ENCODE data around the gene MACF1. TPM values are rescaled to one million over a fixed set of nuclear protein-coding genes. Genes with fewer than 3 reads are reported as not detected.
"Not testable (repeated sequence)": the region's sequence is repeated elsewhere in the genome, so short reads cannot be mapped to it uniquely, and the experiment has no call there.

MACF1 gene
- total RNA-seq, 4 donors from 2014 or later, result 230 to 378 (median 300) TPM

DNA sequence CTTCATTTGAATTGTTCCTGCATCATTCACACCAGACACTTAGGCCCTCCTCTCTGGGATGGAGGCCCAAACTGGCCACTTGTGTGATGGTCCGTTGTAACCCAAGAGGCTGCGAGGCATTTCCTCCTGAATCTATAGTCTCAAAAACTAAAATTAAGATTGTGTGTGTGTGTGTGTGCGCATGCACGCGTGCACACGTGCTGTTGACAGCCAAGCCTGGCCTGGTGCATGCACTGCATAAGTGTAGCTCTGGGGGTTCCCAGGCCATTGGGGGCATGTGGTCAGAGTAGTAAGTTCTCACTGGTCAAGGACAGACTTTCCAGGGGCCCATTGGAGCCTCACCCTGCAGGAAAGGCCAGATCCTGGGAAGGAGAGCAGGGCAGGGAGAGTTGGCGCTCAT is 313.4 kb downstream of the MACF1 start:
- not testable (repeated sequence) for ATAC-seq (ENCODE audit: low FRiP score); DNase-seq (ENCODE audit: low spot score)

- not testable (repeated sequence) for ATAC-seq (ENCODE audit: low FRiP score); DNase-seq (ENCODE audit: low spot score)
Measured at GRCh38 chr1:39519376-39519775, 314.9 kb downstream of the MACF1 start.

GRCh38 chr1:39522221-39522620 is 317.7 kb downstream of the MACF1 start:
- not testable (repeated sequence) for DNase-seq (ENCODE audit: low spot score); ATAC-seq (ENCODE audit: low FRiP score)

- no peak for ATAC-seq (ENCODE audit: low FRiP score)
- TF ChIP-seq, protein P1, sequence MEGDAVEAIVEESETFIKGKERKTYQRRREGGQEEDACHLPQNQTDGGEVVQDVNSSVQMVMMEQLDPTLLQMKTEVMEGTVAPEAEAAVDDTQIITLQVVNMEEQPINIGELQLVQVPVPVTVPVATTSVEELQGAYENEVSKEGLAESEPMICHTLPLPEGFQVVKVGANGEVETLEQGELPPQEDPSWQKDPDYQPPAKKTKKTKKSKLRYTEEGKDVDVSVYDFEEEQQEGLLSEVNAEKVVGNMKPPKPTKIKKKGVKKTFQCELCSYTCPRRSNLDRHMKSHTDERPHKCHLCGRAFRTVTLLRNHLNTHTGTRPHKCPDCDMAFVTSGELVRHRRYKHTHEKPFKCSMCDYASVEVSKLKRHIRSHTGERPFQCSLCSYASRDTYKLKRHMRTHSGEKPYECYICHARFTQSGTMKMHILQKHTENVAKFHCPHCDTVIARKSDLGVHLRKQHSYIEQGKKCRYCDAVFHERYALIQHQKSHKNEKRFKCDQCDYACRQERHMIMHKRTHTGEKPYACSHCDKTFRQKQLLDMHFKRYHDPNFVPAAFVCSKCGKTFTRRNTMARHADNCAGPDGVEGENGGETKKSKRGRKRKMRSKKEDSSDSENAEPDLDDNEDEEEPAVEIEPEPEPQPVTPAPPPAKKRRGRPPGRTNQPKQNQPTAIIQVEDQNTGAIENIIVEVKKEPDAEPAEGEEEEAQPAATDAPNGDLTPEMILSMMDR (IDR thresholded peaks at IDR 0.05), result no peak
- no peak for DNase-seq (ENCODE audit: low spot score)
Measured at GRCh38 chr1:39522661-39523567, 318.4 kb downstream of the MACF1 start.

GRCh38 chr1:39524171-39524570 is 319.7 kb downstream of the MACF1 start:
- ATAC-seq (ENCODE audit: low FRiP score) (no peak), DNase-seq (ENCODE audit: low spot score) (no peak)

GRCh38 chr1:39524591-39525365 is 320.3 kb downstream of the MACF1 start:
- DNase-seq (ENCODE audit: low spot score), result no peak
- no peak for ATAC-seq (ENCODE audit: low FRiP score)
- TF ChIP-seq, protein P1 (IDR thresholded peaks at IDR 0.05), result no peak

More at GRCh38 chr1:39524171-39524570, 319.7 kb downstream of the MACF1 start:
- TF ChIP-seq, protein P1 (IDR thresholded peaks at IDR 0.05), result no peak

- DNase-seq (ENCODE audit: low spot score), result no peak
- no peak for ATAC-seq (ENCODE audit: low FRiP score)
- TF ChIP-seq, protein P1 (IDR thresholded peaks at IDR 0.05), result no peak
Measured at GRCh38 chr1:39525366-39526165, 321.1 kb downstream of the MACF1 start.
